H1 (cell line): Measurements from ENCODE around the gene BICRAL. TPM values are rescaled to one million over a fixed set of nuclear protein-coding genes. Genes with fewer than 3 reads are reported as not detected.

Experiments
- CTCF ChIA-PET: fragments of 300-600 bp; sonication (Branson Sonifier 250); formaldehyde crosslinking; loops from one replicate; lab custom pipeline; 2021; ENCODE audit not compliant: partially characterized antibody; lab: Charles Lee
- POLR2A ChIA-PET: fragments of 300-600 bp; sonication (Branson Sonifier 250); formaldehyde crosslinking; loops from one replicate; lab custom pipeline; 2021; ENCODE audit warnings: inconsistent platforms; ENCODE audit not compliant: partially characterized antibody; lab: Charles Lee
- DNase-seq, 2 experiments: peaks; one replicate each; pipeline versions ENCODE4 v3.0.0 to v3.0.0-alpha.2; 2010 to 2022; ENCODE audit warnings: low spot score in 2 of 2, low read depth in 1 of 2, mixed read lengths in 1 of 2
- FAIRE-seq: peaks from 2 replicates; lab custom pipeline; 2011; peaks lifted over from hg19 to GRCh38; lab: Jason Lieb, UNC
- H2AFZ ChIP-seq: 2 replicates; pipeline ENCODE4 v1.8.1; 2012; ENCODE audit warnings: low read length, inconsistent platforms
- H2AK5ac ChIP-seq: 2 replicates; pipeline ENCODE4 v1.6.1; 2013; ENCODE audit warnings: low read depth, low read length
- H2BK120ac ChIP-seq: replicated peaks from 2 replicates; pipeline ENCODE3; 2013; ENCODE audit warnings: low read depth, low read length, inconsistent platforms
- H2BK12ac ChIP-seq: 2 replicates; pipeline ENCODE4 v1.6.1; 2013; ENCODE audit warnings: low read depth, low read length
- H2BK15ac ChIP-seq: 2 replicates; pipeline ENCODE4 v1.6.1; 2013; ENCODE audit warnings: low read length
- H2BK20ac ChIP-seq: 2 replicates; pipeline ENCODE4 v1.6.1; 2013; ENCODE audit warnings: low read length
- H2BK5ac ChIP-seq: 2 replicates; pipeline ENCODE4 v1.6.1; 2013; ENCODE audit warnings: low read depth, low read length
- H3K14ac ChIP-seq: 2 replicates; pipeline ENCODE4 v1.6.1; 2013; ENCODE audit warnings: inconsistent platforms; ENCODE audit not compliant: insufficient read length
- H3K18ac ChIP-seq: 2 replicates; pipeline ENCODE4 v1.6.1; 2013; ENCODE audit warnings: low read length; ENCODE audit errors: extremely low read depth
- H3K23ac ChIP-seq: 2 replicates; pipeline ENCODE4 v1.6.1; 2013; ENCODE audit warnings: inconsistent platforms; ENCODE audit not compliant: insufficient read length
- H3K23me2 ChIP-seq: 2 replicates; pipeline ENCODE4 v1.6.1; 2013; ENCODE audit warnings: low read depth, low read length
- H3K27ac ChIP-seq: 2 replicates; pipeline ENCODE4 v1.6.1; 2011; ENCODE audit warnings: low read depth, low read length, inconsistent platforms
- H3K27me3 ChIP-seq, 4 experiments: replicated peaks in 1 of 4; 1 replicate in 1 of 4; 2 replicates in 3 of 4; pipeline versions ENCODE4 v1.6.1 to v1.8.1; 2011 to 2013; ENCODE audit warnings: low read length in 3 of 4, mild to moderate bottlenecking in 3 of 4, inconsistent platforms in 2 of 4, mixed read lengths in 2 of 4, moderate library complexity in 1 of 4; ENCODE audit not compliant: control insufficient read depth in 3 of 4, insufficient read depth in 3 of 4; ENCODE audit errors: extremely low read depth in 1 of 4
- H3K36me3 ChIP-seq, 4 experiments: 2 replicates each; pipeline versions ENCODE4 v1.6.1 to v1.8.1; 2011 to 2013; ENCODE audit warnings: mild to moderate bottlenecking in 4 of 4, low read length in 3 of 4, moderate library complexity in 2 of 4, control low read depth in 1 of 4, inconsistent platforms in 1 of 4; ENCODE audit not compliant: insufficient read depth in 4 of 4, control insufficient read depth in 2 of 4
- H3K4ac ChIP-seq: replicated peaks from 2 replicates; pipeline ENCODE3; 2013; ENCODE audit warnings: low read length, low read depth, mixed read lengths, inconsistent platforms; ENCODE audit not compliant: insufficient read length
- H3K4me1 ChIP-seq, 4 experiments: replicated peaks in 1 of 4; 1 replicate in 1 of 4; 2 replicates in 3 of 4; pipeline versions ENCODE4 v1.6.1 to v1.8.1; 2011 to 2013; ENCODE audit warnings: low read length in 3 of 4, inconsistent platforms in 2 of 4, mixed read lengths in 1 of 4; ENCODE audit not compliant: insufficient read depth in 4 of 4, control insufficient read depth in 3 of 4
- H3K4me2 ChIP-seq, 2 experiments: 2 replicates each; pipeline versions ENCODE4 v1.6.1 to v1.8.1; 2011 to 2013; ENCODE audit warnings: low read depth in 2 of 2, low read length in 2 of 2, control low read depth in 1 of 2, inconsistent platforms in 1 of 2, mild to moderate bottlenecking in 1 of 2; ENCODE audit not compliant: insufficient read depth in 1 of 2
- H3K4me3 ChIP-seq, 4 experiments: fragments of 200-600, 300-600 bp in 1 of 4; sonication (generic), shearing (Covaris generic), sonication (Bioruptor Twin) in 1 of 4; 2 replicates each; pipeline versions ENCODE4 v1.5.1 to v1.8.1; 2011 to 2016; ENCODE audit warnings: low read length in 4 of 4, low read depth in 3 of 4, control low read depth in 2 of 4, inconsistent platforms in 2 of 4, mild to moderate bottlenecking in 2 of 4, mixed read lengths in 1 of 4, moderate library complexity in 1 of 4; ENCODE audit not compliant: insufficient read depth in 2 of 4; ENCODE audit errors: extremely low read depth in 1 of 4
- H3K56ac ChIP-seq: replicated peaks from 2 replicates; pipeline ENCODE3; 2013; ENCODE audit warnings: low read depth, mild to moderate bottlenecking, mixed read lengths, low read length, inconsistent platforms; ENCODE audit not compliant: insufficient read length
- H3K79me1 ChIP-seq: 2 replicates; pipeline ENCODE4 v1.6.1; 2013; ENCODE audit warnings: low read depth, low read length, control low read depth
- H3K79me2 ChIP-seq, 2 experiments: 2 replicates each; pipeline versions ENCODE4 v1.6.1 to v1.8.1; 2012 to 2013; ENCODE audit warnings: low read length in 2 of 2, mild to moderate bottlenecking in 2 of 2, inconsistent platforms in 1 of 2; ENCODE audit not compliant: insufficient read depth in 2 of 2, control insufficient read depth in 1 of 2
- H3K9ac ChIP-seq, 4 experiments: replicated peaks in 1 of 4; 1 replicate in 1 of 4; 2 replicates in 3 of 4; pipeline versions ENCODE4 v1.6.1 to v1.8.1; 2011 to 2013; ENCODE audit warnings: low read depth in 3 of 4, low read length in 3 of 4, control low read depth in 2 of 4, mild to moderate bottlenecking in 2 of 4, moderate library complexity in 2 of 4, inconsistent platforms in 1 of 4; ENCODE audit errors: extremely low read depth in 1 of 4
- H3K9me3 ChIP-seq, 2 experiments: 2 replicates each; pipeline versions ENCODE4 v1.6.1 to v1.8.1; 2012 to 2013; ENCODE audit warnings: mild to moderate bottlenecking in 2 of 2, moderate library complexity in 2 of 2, control low read depth in 1 of 2, inconsistent platforms in 1 of 2, low read depth in 1 of 2, low read length in 1 of 2, mixed read lengths in 1 of 2; ENCODE audit not compliant: insufficient read depth in 2 of 2
- H4K20me1 ChIP-seq, 2 experiments: replicated peaks in 1 of 2; 2 replicates each; pipeline versions ENCODE3 to v1.8.1; 2011 to 2013; ENCODE audit warnings: inconsistent platforms in 2 of 2, low read length in 2 of 2, mild to moderate bottlenecking in 1 of 2; ENCODE audit not compliant: insufficient read depth in 2 of 2, control insufficient read depth in 1 of 2
- H4K5ac ChIP-seq: 2 replicates; pipeline ENCODE4 v1.6.1; 2013; ENCODE audit warnings: low read length, low read depth, mixed read lengths, inconsistent platforms; ENCODE audit not compliant: insufficient read length
- H4K8ac ChIP-seq: 2 replicates; pipeline ENCODE4 v1.8.0; 2013; ENCODE audit warnings: mild to moderate bottlenecking, moderate library complexity, low read length, inconsistent platforms; ENCODE audit not compliant: insufficient read depth; ENCODE audit errors: extremely low read depth
- H4K91ac ChIP-seq: replicated peaks from 2 replicates; pipeline ENCODE3; 2013; ENCODE audit warnings: low read length, mixed read lengths, inconsistent platforms; ENCODE audit not compliant: insufficient read length
- BACH1 ChIP-seq: IDR thresholded peaks from 2 replicates; pipeline ENCODE4 v1.6.1; 2012; ENCODE audit warnings: low read length, improper control_type of control experiment
- CHD1 ChIP-seq: IDR thresholded peaks from 2 replicates; pipeline ENCODE4 v1.6.1; 2012; ENCODE audit warnings: low read depth, low read length, improper control_type of control experiment
- CTBP2 ChIP-seq: IDR thresholded peaks from 2 replicates; pipeline ENCODE4 v1.7.0; 2011; ENCODE audit warnings: borderline replicate concordance, mild to moderate bottlenecking, moderate library complexity, mixed read lengths, low read length; ENCODE audit not compliant: insufficient read depth, insufficient read length
- GABPA ChIP-seq: IDR thresholded peaks from 2 replicates; pipeline ENCODE4 v1.6.1; 2011; ENCODE audit warnings: mild to moderate bottlenecking, low read length, moderate library complexity, borderline replicate concordance; ENCODE audit not compliant: insufficient read depth
- NRF1 ChIP-seq: IDR thresholded peaks from 2 replicates; pipeline ENCODE4 v1.6.1; 2011; ENCODE audit warnings: mild to moderate bottlenecking, low read depth, low read length, improper control_type of control experiment
- RAD21 ChIP-seq, 2 experiments: IDR thresholded peaks in 1 of 2; conservative IDR thresholded peaks in 1 of 2; 2 replicates each; pipeline ENCODE4 v1.6.1; 2011; ENCODE audit warnings: low read depth in 2 of 2, low read length in 2 of 2, improper control_type of control experiment in 1 of 2, inconsistent platforms in 1 of 2, mild to moderate bottlenecking in 1 of 2, moderate library complexity in 1 of 2
- RNF2 ChIP-seq: fragments of 200-900, 300-1000 bp; sonication (generic); IDR thresholded peaks from 2 replicates; pipeline ENCODE4 v1.7.1; 2016; ENCODE audit warnings: borderline replicate concordance, low read depth, mild to moderate bottlenecking, antibody characterized with exemption, low read length; ENCODE audit not compliant: poor library complexity, severe bottlenecking; ENCODE audit errors: missing control alignments
- SIRT6 ChIP-seq: IDR thresholded peaks from one replicate; pipeline ENCODE4 v1.7.1; 2012; ENCODE audit warnings: low read length, inconsistent platforms
- SP1 ChIP-seq: IDR thresholded peaks from 2 replicates; pipeline ENCODE4 v1.6.1; 2011; ENCODE audit warnings: low read depth, low read length
- SUZ12 ChIP-seq: fragments of 200-600 bp; sonication (generic); IDR thresholded peaks from 2 replicates; pipeline ENCODE4 v1.6.1; 2012; ENCODE audit warnings: mild to moderate bottlenecking, inconsistent platforms, low read length, moderate library complexity, mixed read lengths
- YY1 ChIP-seq: IDR thresholded peaks from 2 replicates; pipeline ENCODE4 v1.6.1; 2011; ENCODE audit warnings: low read depth, mild to moderate bottlenecking, low read length
- WGBS, 2 experiments: shearing (Covaris generic) in 1 of 2; methylation state at CpG; one replicate each; pipeline versions ENCODE4 v1.1.6 to v1.1.7; 2013 to 2015; ENCODE audit warnings: low lambda C conversion rate in 2 of 2, mixed read lengths in 2 of 2, inconsistent platforms in 1 of 2, low coverage in 1 of 2, missing lambda C conversion rate in 1 of 2; ENCODE audit not compliant: insufficient replicate concordance in 2 of 2, insufficient coverage in 1 of 2, insufficient read length in 1 of 2; ENCODE audit errors: extremely low coverage in 1 of 2, missing lambda C conversion rate in 1 of 2; 5-methylcytosine and 5-hydroxymethylcytosine counted together
- polyA plus RNA-seq, 7 experiments: library from polyadenylated mRNA; depleted of rRNA in 3 of 7; stranded (reverse) in 5 of 7; unstranded in 2 of 7; fragments of >200 nt in 5 of 7; fragments of 200-250 nt in 2 of 7; gene quantifications; 1 replicate in 5 of 7; 2 replicates in 1 of 7; 4 replicates in 1 of 7; pipeline versions ENCODE4 v1.2.1 to v1.2.3, GENCODE V29; 2011 to 2013; ENCODE audit warnings: missing spikeins in 2 of 7, mixed read lengths in 2 of 7
- total RNA-seq: library from RNA; stranded (reverse); fragmentation: NEBNext Ultra II Directional; extraction: Animal tissue kit (Norgen Biotek cat#: 25700); gene quantifications from 2 replicates; pipeline ENCODE4 v1.2.1, GENCODE V29; 2021

The BICRAL gene
- total and polyA plus RNA-seq, 2 of the 8 experiments (the other 6 are each of a cell fraction or from before 2014, with no cell fraction given) = 9.4 to 12.2 TPM

GRCh38 chr6:42885702-42886101, 103.8 kb downstream of the BICRAL start:
- Histone ChIP-seq H3K56ac (no peak overlapping the region), H4K20me1 (peaks cover 3 to 14% of the 10 kb centered on the region in 2 experiments), H3K9me3 (no peaks in the 10 kb centered on the region), H3K79me1 (peaks cover 5% of the 10 kb centered on the region), H3K18ac (no peak overlapping the region), H3K27me3 (no peaks in the 10 kb centered on the region), H3K9ac (no peak overlapping the region), H3K4ac (no peak overlapping the region), H2BK20ac (no peak overlapping the region), H2BK12ac (no peak overlapping the region), H2AFZ (no peak overlapping the region), H2BK120ac (no peak overlapping the region), H4K8ac (no peak overlapping the region), H3K4me1 (peaks cover 0 to 3% (median 2%) of the 10 kb centered on the region in 4 experiments; a peak in 3 of 7 replicates), H4K5ac (no peak overlapping the region), H3K36me3 (peaks cover 24 to 57% (median 44%) of the 10 kb centered on the region in 4 experiments), H3K4me3 (no peak overlapping the region), H3K79me2 (peaks cover 3 to 33% of the 10 kb centered on the region in 2 experiments; a peak in 3 of 4 replicates), H3K14ac (no peak overlapping the region), H2BK5ac (no peak overlapping the region), H2AK5ac (no peak overlapping the region), H4K91ac (no peak overlapping the region), H3K23ac (no peak overlapping the region), H3K23me2 (no peaks in the 10 kb centered on the region), H3K4me2 (no peak overlapping the region), H3K27ac (no peak overlapping the region), H2BK15ac (no peak overlapping the region)
- DNase-seq (no peak), FAIRE-seq (no peak)
- ChIA-PET CTCF (interaction anchor here (1.0 to 2.5 kb wide), 2 partner anchors 14 to 224 kb away, joined by 3 to 8 read pairs; no protein-coding TSS in a partner anchor), POLR2A (interaction anchor here (0.6 to 1.8 kb wide), 10 partner anchors 10 to 416 kb away, joined by 3 to 5 read pairs (median 3); no protein-coding TSS in a partner anchor)
- WGBS, 2 experiments = 93% methylated on average over 4 of the region's 4 CpGs; no CpG with 5 or more reads in 1 of the 2 experiments
- no peak for TF ChIP-seq BACH1
- no peak for TF ChIP-seq SIRT6
- no peak for TF ChIP-seq RAD21 (IDR thresholded peaks at IDR 0.05 in 1 of 2, conservative IDR thresholded peaks at IDR 0.05 in 1 of 2; ENCODE audit: low read depth in 2 of 2, low read length in 2 of 2)
- TF ChIP-seq GABPA = no peak
- no peak for TF ChIP-seq CTBP2
- TF ChIP-seq RNF2 = no peak
- no peak for TF ChIP-seq SP1
- TF ChIP-seq SUZ12 = no peak
- TF ChIP-seq NRF1 = no peak
- TF ChIP-seq CHD1 = no peak
- no peak for TF ChIP-seq YY1
